SK-N-SH (cell line): ENCODE results near the gene MMP19. TPM values are rescaled to one million over a fixed set of nuclear protein-coding genes. Genes with fewer than 3 reads are reported as not detected.

Source experiments
- CTCF ChIA-PET: fragments of 300-600, 350-600 bp; formaldehyde crosslinking; extraction: SDS; loops from one replicate; lab custom pipeline; 2021; lab: Yijun Ruan, JAX
- POLR2A ChIA-PET: fragments of 350-600 bp; sonication (Branson Sonifier 250); formaldehyde crosslinking; extraction: SDS; loops from one replicate; lab custom pipeline; 2020; ENCODE audit warnings: antibody characterized with exemption, inconsistent platforms; lab: Yijun Ruan, JAX
- DNase-seq: peaks from one replicate; pipeline ENCODE4 v3.0.0; 2012
- H2AFZ ChIP-seq: fragments of 200-600 bp; sonication (generic); 2 replicates; pipeline ENCODE4 v1.8.1; 2016; ENCODE audit warnings: antibody characterized with exemption, mild to moderate bottlenecking, low read depth
- H3F3A ChIP-seq: fragments of 200-600 bp; sonication (generic); replicated peaks from 2 replicates; pipeline ENCODE3; 2016; ENCODE audit warnings: antibody characterized with exemption, mild to moderate bottlenecking; ENCODE audit not compliant: insufficient read depth
- H3K27ac ChIP-seq, 2 experiments: fragments of 200-500 bp in 1 of 2; fragments of 200-600 bp in 1 of 2; sonication (Bioruptor generic) in 1 of 2; sonication (generic), shearing (Covaris generic) in 1 of 2; 2 replicates each; pipeline versions ENCODE4 v1.5.1 to v1.6.1; 2014 to 2016; ENCODE audit warnings: low read depth in 2 of 2, inconsistent platforms in 1 of 2, low read length in 1 of 2, mild to moderate bottlenecking in 1 of 2, mixed read lengths in 1 of 2
- H3K27me3 ChIP-seq: fragments of 200-600 bp; sonication (generic), shearing (Covaris generic); 2 replicates; pipeline ENCODE4 v1.6.1; 2016; ENCODE audit warnings: mixed run types; ENCODE audit not compliant: insufficient read depth
- H3K36me3 ChIP-seq, 2 experiments: fragments of 200-500 bp in 1 of 2; fragments of 200-600 bp in 1 of 2; sonication (Bioruptor generic) in 1 of 2; sonication (generic) in 1 of 2; replicated peaks in 1 of 2; 2 replicates each; pipeline versions ENCODE3 to v1.5.1; 2014 to 2016; ENCODE audit warnings: low read length in 1 of 2, mild to moderate bottlenecking in 1 of 2; ENCODE audit not compliant: insufficient read depth in 2 of 2, control insufficient read depth in 1 of 2
- H3K4me1 ChIP-seq, 2 experiments: fragments of 200-500 bp in 1 of 2; fragments of 200-600 bp in 1 of 2; sonication (Bioruptor generic) in 1 of 2; sonication (generic), shearing (Covaris generic) in 1 of 2; 2 replicates each; pipeline versions ENCODE4 v1.5.1 to v1.6.1; 2014 to 2016; ENCODE audit warnings: low read depth in 1 of 2, low read length in 1 of 2, mixed run types in 1 of 2; ENCODE audit not compliant: insufficient read depth in 2 of 2, control insufficient read depth in 1 of 2
- H3K4me2 ChIP-seq: fragments of 200-600 bp; sonication (generic), shearing (Covaris generic); 2 replicates; pipeline ENCODE4 v1.6.1; 2017; ENCODE audit warnings: mixed run types
- H3K4me3 ChIP-seq, 2 experiments: fragments of 200-500 bp in 1 of 2; fragments of 200-600 bp in 1 of 2; sonication (Bioruptor generic) in 1 of 2; sonication (generic), shearing (Covaris generic) in 1 of 2; 2 replicates each; pipeline versions ENCODE4 v1.5.1 to v1.8.1; 2014 to 2016; ENCODE audit warnings: low read depth in 2 of 2, inconsistent platforms in 1 of 2, low read length in 1 of 2, mild to moderate bottlenecking in 1 of 2, mixed read lengths in 1 of 2, moderate library complexity in 1 of 2
- H3K79me2 ChIP-seq: fragments of 200-600 bp; sonication (generic); 2 replicates; pipeline ENCODE4 v1.8.1; 2017; ENCODE audit warnings: mild to moderate bottlenecking; ENCODE audit not compliant: insufficient read depth
- H3K9ac ChIP-seq: fragments of 200-600 bp; sonication (generic); 2 replicates; pipeline ENCODE4 v1.6.1; 2017; ENCODE audit warnings: mixed run types
- H3K9me2 ChIP-seq: fragments of 200-600 bp; sonication (generic); 2 replicates; pipeline ENCODE4 v1.6.1; 2017; ENCODE audit warnings: mixed run types
- H3K9me3 ChIP-seq: fragments of 200-600 bp; sonication (generic); 2 replicates; pipeline ENCODE4 v1.6.1; 2017; ENCODE audit warnings: mixed run types, mild to moderate bottlenecking, moderate library complexity
- H4K20me1 ChIP-seq: fragments of 200-600 bp; sonication (generic); 2 replicates; pipeline ENCODE4 v1.6.1; 2017; ENCODE audit warnings: mild to moderate bottlenecking, mixed run types; ENCODE audit not compliant: insufficient read depth
- CHD2 ChIP-seq: fragments of 150-350 bp; IDR thresholded peaks from 2 replicates; pipeline ENCODE4 v1.6.1; 2018; ENCODE audit warnings: low read length; ENCODE audit not compliant: partially characterized antibody
- ELF1 ChIP-seq: IDR thresholded peaks from 2 replicates; pipeline ENCODE4 v1.4.0; 2012
- EZH2phosphoT487 ChIP-seq: fragments of 200-600 bp; sonication (generic); IDR thresholded peaks from 2 replicates; pipeline ENCODE4 v1.6.1; 2017; ENCODE audit warnings: low read depth, mixed run types, mild to moderate bottlenecking, antibody characterized with exemption, moderate library complexity, borderline replicate concordance
- FOSL2 ChIP-seq: IDR thresholded peaks from 2 replicates; pipeline ENCODE4 v1.4.0; 2012; ENCODE audit warnings: low read depth, mild to moderate bottlenecking, moderate library complexity, borderline replicate concordance
- GABPA ChIP-seq: IDR thresholded peaks from 2 replicates; pipeline ENCODE4 v1.4.0; 2012; ENCODE audit warnings: low read depth, mild to moderate bottlenecking
- JUND ChIP-seq: IDR thresholded peaks from 2 replicates; pipeline ENCODE4 v1.4.0; 2012
- MEF2A ChIP-seq: IDR thresholded peaks from 2 replicates; pipeline ENCODE4 v1.4.0; 2012; ENCODE audit warnings: low read depth, borderline replicate concordance
- POLR2AphosphoS5 ChIP-seq: IDR thresholded peaks from 2 replicates; pipeline ENCODE4 v1.6.1; 2012; ENCODE audit warnings: low read depth, low read length
- RAD21 ChIP-seq: IDR thresholded peaks from 2 replicates; pipeline ENCODE4 v1.6.1; 2012; ENCODE audit warnings: mild to moderate bottlenecking, low read length
- RFX5 ChIP-seq: IDR thresholded peaks from 2 replicates; pipeline ENCODE4 v1.6.1; 2012; ENCODE audit warnings: mild to moderate bottlenecking, improper control_type of control experiment, low read length
- RXRA ChIP-seq: IDR thresholded peaks from 2 replicates; pipeline ENCODE4 v1.4.0; 2012; ENCODE audit warnings: low read depth, mild to moderate bottlenecking, borderline replicate concordance
- SMC3 ChIP-seq: IDR thresholded peaks from 2 replicates; pipeline ENCODE4 v1.6.1; 2012; ENCODE audit warnings: low read depth, low read length, improper control_type of control experiment
- YY1 ChIP-seq: IDR thresholded peaks from 2 replicates; pipeline ENCODE4 v1.4.0; 2012; ENCODE audit warnings: low read depth, mild to moderate bottlenecking
- WGBS: methylation state at CpG from one replicate; pipeline ENCODE4 v1.1.6; 2017; ENCODE audit warnings: low lambda C conversion rate; 5-methylcytosine and 5-hydroxymethylcytosine counted together
- polyA plus RNA-seq, 3 experiments: library from polyadenylated mRNA; depleted of rRNA; stranded (reverse); fragments of >200 nt; gene quantifications; 2 replicates each; pipeline ENCODE4 v1.2.3, GENCODE V29; 2012
- TF ChIP-seq, protein P1 (sequence below): IDR thresholded peaks from 2 replicates; pipeline ENCODE4; 2012
- TF ChIP-seq, protein P2 (sequence below): fragments of 200-600 bp; sonication (generic); IDR thresholded peaks from 2 replicates; pipeline ENCODE4 v1.6.1; 2017; ENCODE audit warnings: antibody characterized with exemption, mild to moderate bottlenecking, moderate library complexity
- TF ChIP-seq, protein P3 (sequence below): fragments of 150-350 bp; IDR thresholded peaks from 2 replicates; pipeline ENCODE4 v1.6.1; 2016; ENCODE audit warnings: mild to moderate bottlenecking, low read depth, low read length

MMP19 gene
- polyA plus RNA-seq, 1 of the 3 experiments (the other 2 are of a cell fraction) = 5.7 TPM

- H3K4me3 ChIP-seq = no peak overlapping the region
- H3K4me1 ChIP-seq = peaks cover 6 to 35% of the 10 kb centered on the region in 2 experiments; a peak in 3 of 4 replicates
- H3K9ac ChIP-seq = no peak overlapping the region
- no peak overlapping the region for H3K27ac ChIP-seq
- 0 out of 2 replicates have a peak, but pooled peaks have one; percentile 7 for TF ChIP-seq POLR2AphosphoS5
- TF ChIP-seq, protein P1, sequence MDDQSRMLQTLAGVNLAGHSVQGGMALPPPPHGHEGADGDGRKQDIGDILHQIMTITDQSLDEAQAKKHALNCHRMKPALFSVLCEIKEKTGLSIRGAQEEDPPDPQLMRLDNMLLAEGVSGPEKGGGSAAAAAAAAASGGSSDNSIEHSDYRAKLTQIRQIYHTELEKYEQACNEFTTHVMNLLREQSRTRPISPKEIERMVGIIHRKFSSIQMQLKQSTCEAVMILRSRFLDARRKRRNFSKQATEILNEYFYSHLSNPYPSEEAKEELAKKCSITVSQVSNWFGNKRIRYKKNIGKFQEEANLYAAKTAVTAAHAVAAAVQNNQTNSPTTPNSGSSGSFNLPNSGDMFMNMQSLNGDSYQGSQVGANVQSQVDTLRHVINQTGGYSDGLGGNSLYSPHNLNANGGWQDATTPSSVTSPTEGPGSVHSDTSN = no peak
- H3K79me2 ChIP-seq = peaks cover 62% of the 10 kb centered on the region
- H3F3A ChIP-seq = peaks cover 41% of the 10 kb centered on the region
- H2AFZ ChIP-seq = no peak overlapping the region
- no peaks in the 10 kb centered on the region for H3K9me3 ChIP-seq
- no peaks in the 10 kb centered on the region for H3K27me3 ChIP-seq
- WGBS = 96% methylated on average over 4 of the region's 4 CpGs
- ChIA-PET POLR2A (interaction anchor here (1.3 kb wide), 1 partner anchor 22 kb away, joined by 3 read pairs; no protein-coding TSS in a partner anchor), CTCF (interaction anchor here (1.0 to 15.0 kb wide), 2 partner anchors 84 to 116 kb away, joined by 4 to 105 read pairs; no protein-coding TSS in a partner anchor)
- no peak for DNase-seq
- peaks cover 46 to 72% of the 10 kb centered on the region in 2 experiments for H3K36me3 ChIP-seq
- H3K4me2 ChIP-seq = no peak overlapping the region
- no peaks in the 10 kb centered on the region for H4K20me1 ChIP-seq
- H3K9me2 ChIP-seq = no peaks in the 10 kb centered on the region
Measured at GRCh38 chr12:55823419-55823818, 19.3 kb downstream of the MMP19 start.

GRCh38 chr12:55822228-55822627 is 20.5 kb downstream of the MMP19 start:
- Histone ChIP-seq H3K4me1 (peaks cover 6 to 25% of the 10 kb centered on the region in 2 experiments; a peak in 3 of 4 replicates), H3K79me2 (peaks cover 58% of the 10 kb centered on the region), H3K9me2 (no peaks in the 10 kb centered on the region), H3K9ac (no peak overlapping the region), H3K9me3 (no peaks in the 10 kb centered on the region), H3K27me3 (no peaks in the 10 kb centered on the region), H3K27ac (no peak overlapping the region), H3K36me3 (peaks cover 43 to 61% of the 10 kb centered on the region in 2 experiments), H3K4me3 (no peak overlapping the region), H4K20me1 (no peaks in the 10 kb centered on the region), H3K4me2 (no peak overlapping the region), H2AFZ (no peak overlapping the region), H3F3A (peaks cover 41% of the 10 kb centered on the region)
- WGBS = 62% methylated on average over 6 of the region's 6 CpGs
- DNase-seq = no peak
- no peak for TF ChIP-seq GABPA
- TF ChIP-seq, protein P2, sequence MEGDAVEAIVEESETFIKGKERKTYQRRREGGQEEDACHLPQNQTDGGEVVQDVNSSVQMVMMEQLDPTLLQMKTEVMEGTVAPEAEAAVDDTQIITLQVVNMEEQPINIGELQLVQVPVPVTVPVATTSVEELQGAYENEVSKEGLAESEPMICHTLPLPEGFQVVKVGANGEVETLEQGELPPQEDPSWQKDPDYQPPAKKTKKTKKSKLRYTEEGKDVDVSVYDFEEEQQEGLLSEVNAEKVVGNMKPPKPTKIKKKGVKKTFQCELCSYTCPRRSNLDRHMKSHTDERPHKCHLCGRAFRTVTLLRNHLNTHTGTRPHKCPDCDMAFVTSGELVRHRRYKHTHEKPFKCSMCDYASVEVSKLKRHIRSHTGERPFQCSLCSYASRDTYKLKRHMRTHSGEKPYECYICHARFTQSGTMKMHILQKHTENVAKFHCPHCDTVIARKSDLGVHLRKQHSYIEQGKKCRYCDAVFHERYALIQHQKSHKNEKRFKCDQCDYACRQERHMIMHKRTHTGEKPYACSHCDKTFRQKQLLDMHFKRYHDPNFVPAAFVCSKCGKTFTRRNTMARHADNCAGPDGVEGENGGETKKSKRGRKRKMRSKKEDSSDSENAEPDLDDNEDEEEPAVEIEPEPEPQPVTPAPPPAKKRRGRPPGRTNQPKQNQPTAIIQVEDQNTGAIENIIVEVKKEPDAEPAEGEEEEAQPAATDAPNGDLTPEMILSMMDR = peak; percentile 50
- ChIA-PET POLR2A (no interaction called here), CTCF (interaction anchor here (1.0 to 15.0 kb wide), 3 partner anchors 25 to 117 kb away, joined by 3 to 105 read pairs (median 4); no protein-coding TSS in a partner anchor)

GRCh38 chr12:55820679-55821078 is 22.1 kb downstream of the MMP19 start:
- Histone ChIP-seq H3K4me3 (no peak overlapping the region), H3K27ac (no peak overlapping the region), H3K4me1 (peaks cover 11 to 14% of the 10 kb centered on the region in 2 experiments), H3F3A (peaks cover 41% of the 10 kb centered on the region), H4K20me1 (peaks cover 8% of the 10 kb centered on the region; the same call in 1 of the 2 replicates), H3K9me3 (no peaks in the 10 kb centered on the region), H3K4me2 (no peak overlapping the region), H3K9me2 (no peaks in the 10 kb centered on the region), H3K79me2 (peaks cover 58% of the 10 kb centered on the region), H2AFZ (no peak overlapping the region), H3K9ac (no peak overlapping the region), H3K36me3 (peaks cover 43 to 64% of the 10 kb centered on the region in 2 experiments), H3K27me3 (no peaks in the 10 kb centered on the region)
- DNase-seq = no peak
- ChIA-PET CTCF (interaction anchor here (0.6 to 15.0 kb wide), 8 partner anchors 9 to 224 kb away, joined by 3 to 105 read pairs (median 4); partner anchors contain the start of gene DNAJC14), POLR2A (interaction anchor here (1.4 kb wide), 1 partner anchor 9 kb away, joined by 3 read pairs; the partner anchor contains the start of gene DNAJC14)
- WGBS = 94% methylated on average over 1 of the region's 1 CpG
- TF ChIP-seq CHD2 = no peak
- TF ChIP-seq FOSL2 = no peak
- TF ChIP-seq POLR2AphosphoS5 = no peak; the same call in 1 of the 2 replicates
- TF ChIP-seq, protein P1 = no peak
- TF ChIP-seq, protein P3, sequence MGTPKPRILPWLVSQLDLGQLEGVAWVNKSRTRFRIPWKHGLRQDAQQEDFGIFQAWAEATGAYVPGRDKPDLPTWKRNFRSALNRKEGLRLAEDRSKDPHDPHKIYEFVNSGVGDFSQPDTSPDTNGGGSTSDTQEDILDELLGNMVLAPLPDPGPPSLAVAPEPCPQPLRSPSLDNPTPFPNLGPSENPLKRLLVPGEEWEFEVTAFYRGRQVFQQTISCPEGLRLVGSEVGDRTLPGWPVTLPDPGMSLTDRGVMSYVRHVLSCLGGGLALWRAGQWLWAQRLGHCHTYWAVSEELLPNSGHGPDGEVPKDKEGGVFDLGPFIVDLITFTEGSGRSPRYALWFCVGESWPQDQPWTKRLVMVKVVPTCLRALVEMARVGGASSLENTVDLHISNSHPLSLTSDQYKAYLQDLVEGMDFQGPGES = no peak
- TF ChIP-seq ELF1 = no peak
- TF ChIP-seq EZH2phosphoT487 = no peak
- no peak for TF ChIP-seq RFX5
- TF ChIP-seq MEF2A = no peak
- peak; percentile 10; the same call in 1 of the 2 replicates for TF ChIP-seq RAD21
- TF ChIP-seq YY1 = no peak
- TF ChIP-seq RXRA = no peak
- no peak for TF ChIP-seq SMC3
- TF ChIP-seq JUND = no peak
